ENCODE data around the gene MRPL21.

DNA sequence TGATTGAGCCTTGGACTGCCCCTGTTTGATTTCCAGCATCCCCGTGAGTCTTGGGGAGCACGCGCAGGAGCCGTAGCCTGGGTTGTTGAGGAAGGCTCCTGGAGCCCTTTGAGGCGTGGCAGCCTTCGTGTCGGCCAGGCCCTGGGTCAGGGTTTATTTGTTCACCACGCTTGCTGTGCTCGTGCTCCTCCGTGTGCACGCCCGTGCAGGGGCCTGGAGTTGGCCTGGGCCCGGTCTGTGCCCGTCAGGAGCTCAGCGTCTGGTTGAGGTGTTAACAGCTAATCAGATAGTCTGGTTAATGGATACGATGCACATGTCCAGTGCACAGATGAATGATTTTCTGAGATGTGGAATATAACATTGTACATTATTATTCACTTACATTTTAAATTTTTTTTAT is 8.1 kb upstream of the MRPL21 start:
- TF ChIP-seq, protein P1, sequence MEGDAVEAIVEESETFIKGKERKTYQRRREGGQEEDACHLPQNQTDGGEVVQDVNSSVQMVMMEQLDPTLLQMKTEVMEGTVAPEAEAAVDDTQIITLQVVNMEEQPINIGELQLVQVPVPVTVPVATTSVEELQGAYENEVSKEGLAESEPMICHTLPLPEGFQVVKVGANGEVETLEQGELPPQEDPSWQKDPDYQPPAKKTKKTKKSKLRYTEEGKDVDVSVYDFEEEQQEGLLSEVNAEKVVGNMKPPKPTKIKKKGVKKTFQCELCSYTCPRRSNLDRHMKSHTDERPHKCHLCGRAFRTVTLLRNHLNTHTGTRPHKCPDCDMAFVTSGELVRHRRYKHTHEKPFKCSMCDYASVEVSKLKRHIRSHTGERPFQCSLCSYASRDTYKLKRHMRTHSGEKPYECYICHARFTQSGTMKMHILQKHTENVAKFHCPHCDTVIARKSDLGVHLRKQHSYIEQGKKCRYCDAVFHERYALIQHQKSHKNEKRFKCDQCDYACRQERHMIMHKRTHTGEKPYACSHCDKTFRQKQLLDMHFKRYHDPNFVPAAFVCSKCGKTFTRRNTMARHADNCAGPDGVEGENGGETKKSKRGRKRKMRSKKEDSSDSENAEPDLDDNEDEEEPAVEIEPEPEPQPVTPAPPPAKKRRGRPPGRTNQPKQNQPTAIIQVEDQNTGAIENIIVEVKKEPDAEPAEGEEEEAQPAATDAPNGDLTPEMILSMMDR (IDR thresholded peaks at IDR 0.05; ENCODE audit: insufficient read depth, low read depth, low read length): no peak
- TF ChIP-seq EZH2 (IDR thresholded peaks at IDR 0.05; ENCODE audit: insufficient read depth, low read length): no peak

Measured in astrocyte (in vitro differentiated cells and primary cell).